Brain microvascular endothelial cell (primary cell): Measurements from ENCODE around the gene PTPRT.

Experiments used
- DNase-seq: peaks from one replicate; pipeline ENCODE4 v3.0.0-alpha.2; 2020
- H3K27ac ChIP-seq: fragments of 250-450 bp; sonication (Bioruptor Pico); 2 replicates; pipeline ENCODE4 v1.5.1; 2020; ENCODE audit warnings: mild to moderate bottlenecking, moderate library complexity
- H3K27me3 ChIP-seq: fragments of 250-450 bp; sonication (Bioruptor Pico); replicated peaks from 2 replicates; pipeline ENCODE4 v1.5.1; 2020; ENCODE audit warnings: mild to moderate bottlenecking
- H3K36me3 ChIP-seq: fragments of 250-450 bp; sonication (Bioruptor Pico); replicated peaks from 2 replicates; pipeline ENCODE4 v1.5.1; 2020; ENCODE audit warnings: mild to moderate bottlenecking
- H3K4me3 ChIP-seq: 2 replicates; pipeline ENCODE4 v1.5.1; 2011; ENCODE audit warnings: low read depth, mild to moderate bottlenecking, control low read depth, low read length, moderate library complexity
- CTCF ChIP-seq: IDR thresholded peaks from 2 replicates; pipeline ENCODE4 v1.5.1; 2011; ENCODE audit warnings: low read depth, mild to moderate bottlenecking, moderate library complexity, low read length, control low read depth, inconsistent platforms; ENCODE audit errors: missing control alignments
- in situ Hi-C: cut with HindIII; loops from 2 replicates; pipeline ENCODE4 v1.10.0; 2017; ENCODE audit warnings: low sequenced_read_pairs, low pct_ligation_motif_present

The PTPRT gene

GRCh38 chr20:43046966-43047365 lies 142.7 kb downstream of the PTPRT start:
- no peak overlapping the region for H3K27ac ChIP-seq
- in situ Hi-C loops: no loop called here

GRCh38 chr20:43043887-43044286 lies 145.8 kb downstream of the PTPRT start:
- no peak for TF ChIP-seq CTCF
- no peak overlapping the region for H3K4me3 ChIP-seq
- in situ Hi-C loops: no loop called here
- no peak overlapping the region for H3K27ac ChIP-seq
- H3K36me3 ChIP-seq: no peaks in the 10 kb centered on the region
- no peaks in the 10 kb centered on the region for H3K27me3 ChIP-seq
- no peak for DNase-seq

More at GRCh38 chr20:43046966-43047365, 142.7 kb downstream of the PTPRT start:
- no peak for DNase-seq
- Histone ChIP-seq H3K4me3 (no peak overlapping the region), H3K27me3 (no peaks in the 10 kb centered on the region), H3K36me3 (no peaks in the 10 kb centered on the region)
- no peak for TF ChIP-seq CTCF

DNA sequence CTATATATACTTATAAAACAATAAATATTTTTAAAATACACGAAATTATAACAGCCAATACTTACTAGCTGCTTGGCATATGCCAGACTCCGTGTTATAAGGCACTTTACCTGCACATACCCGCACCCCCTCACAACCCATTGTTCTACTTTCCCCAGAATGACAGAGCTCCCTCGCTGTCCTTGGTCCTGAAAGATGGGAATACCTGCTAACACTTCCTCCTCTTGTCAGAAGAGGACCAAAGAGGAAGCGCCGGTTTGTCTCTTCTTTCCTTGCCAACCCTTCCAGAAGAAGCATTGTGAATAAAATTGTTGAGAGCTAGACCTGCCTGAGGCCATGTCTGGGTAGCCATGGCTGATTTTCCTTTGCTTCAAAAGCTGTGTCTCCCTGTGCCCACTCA lies 149.3 kb downstream of the PTPRT start:
- in situ Hi-C loops: no loop called here
- no peak for DNase-seq
- TF ChIP-seq CTCF: no peak
- Histone ChIP-seq H3K4me3 (no peak overlapping the region), H3K36me3 (no peaks in the 10 kb centered on the region), H3K27me3 (no peaks in the 10 kb centered on the region), H3K27ac (no peak overlapping the region)

- no peaks in the 10 kb centered on the region for H3K36me3 ChIP-seq
- H3K4me3 ChIP-seq: no peak overlapping the region
- no peak overlapping the region for H3K27ac ChIP-seq
- in situ Hi-C loops: no loop called here
- no peak for DNase-seq
- TF ChIP-seq CTCF: no peak
- H3K27me3 ChIP-seq: no peaks in the 10 kb centered on the region
Measured at GRCh38 chr20:43037605-43038309, 151.9 kb downstream of the PTPRT start.

- Histone ChIP-seq H3K4me3 (no peak overlapping the region), H3K36me3 (no peaks in the 10 kb centered on the region), H3K27me3 (no peaks in the 10 kb centered on the region), H3K27ac (no peak overlapping the region)
- no peak for TF ChIP-seq CTCF
- in situ Hi-C loops: no loop called here
- no peak for DNase-seq
Measured at GRCh38 chr20:43034981-43035724, 154.6 kb downstream of the PTPRT start.
